SK-N-SH (cell line): ENCODE results near the gene PCYT1A. TPM values are rescaled to one million over a fixed set of nuclear protein-coding genes. Genes with fewer than 3 reads are reported as not detected.

Source experiments
- CTCF ChIA-PET: fragments of 300-600, 350-600 bp; formaldehyde crosslinking; extraction: SDS; loops from one replicate; lab custom pipeline; 2021; lab: Yijun Ruan, JAX
- POLR2A ChIA-PET: fragments of 350-600 bp; sonication (Branson Sonifier 250); formaldehyde crosslinking; extraction: SDS; loops from one replicate; lab custom pipeline; 2020; ENCODE audit warnings: antibody characterized with exemption, inconsistent platforms; lab: Yijun Ruan, JAX
- DNase-seq: peaks from one replicate; pipeline ENCODE4 v3.0.0; 2012
- H2AFZ ChIP-seq: fragments of 200-600 bp; sonication (generic); 2 replicates; pipeline ENCODE4 v1.8.1; 2016; ENCODE audit warnings: antibody characterized with exemption, mild to moderate bottlenecking, low read depth
- H3F3A ChIP-seq: fragments of 200-600 bp; sonication (generic); replicated peaks from 2 replicates; pipeline ENCODE3; 2016; ENCODE audit warnings: antibody characterized with exemption, mild to moderate bottlenecking; ENCODE audit not compliant: insufficient read depth
- H3K27ac ChIP-seq, 2 experiments: fragments of 200-500 bp in 1 of 2; fragments of 200-600 bp in 1 of 2; sonication (Bioruptor generic) in 1 of 2; sonication (generic), shearing (Covaris generic) in 1 of 2; 2 replicates each; pipeline versions ENCODE4 v1.5.1 to v1.6.1; 2014 to 2016; ENCODE audit warnings: low read depth in 2 of 2, inconsistent platforms in 1 of 2, low read length in 1 of 2, mild to moderate bottlenecking in 1 of 2, mixed read lengths in 1 of 2
- H3K27me3 ChIP-seq: fragments of 200-600 bp; sonication (generic), shearing (Covaris generic); 2 replicates; pipeline ENCODE4 v1.6.1; 2016; ENCODE audit warnings: mixed run types; ENCODE audit not compliant: insufficient read depth
- H3K36me3 ChIP-seq, 2 experiments: fragments of 200-500 bp in 1 of 2; fragments of 200-600 bp in 1 of 2; sonication (Bioruptor generic) in 1 of 2; sonication (generic) in 1 of 2; replicated peaks in 1 of 2; 2 replicates each; pipeline versions ENCODE3 to v1.5.1; 2014 to 2016; ENCODE audit warnings: low read length in 1 of 2, mild to moderate bottlenecking in 1 of 2; ENCODE audit not compliant: insufficient read depth in 2 of 2, control insufficient read depth in 1 of 2
- H3K4me1 ChIP-seq, 2 experiments: fragments of 200-500 bp in 1 of 2; fragments of 200-600 bp in 1 of 2; sonication (Bioruptor generic) in 1 of 2; sonication (generic), shearing (Covaris generic) in 1 of 2; 2 replicates each; pipeline versions ENCODE4 v1.5.1 to v1.6.1; 2014 to 2016; ENCODE audit warnings: low read depth in 1 of 2, low read length in 1 of 2, mixed run types in 1 of 2; ENCODE audit not compliant: insufficient read depth in 2 of 2, control insufficient read depth in 1 of 2
- H3K4me2 ChIP-seq: fragments of 200-600 bp; sonication (generic), shearing (Covaris generic); 2 replicates; pipeline ENCODE4 v1.6.1; 2017; ENCODE audit warnings: mixed run types
- H3K4me3 ChIP-seq, 2 experiments: fragments of 200-500 bp in 1 of 2; fragments of 200-600 bp in 1 of 2; sonication (Bioruptor generic) in 1 of 2; sonication (generic), shearing (Covaris generic) in 1 of 2; 2 replicates each; pipeline versions ENCODE4 v1.5.1 to v1.8.1; 2014 to 2016; ENCODE audit warnings: low read depth in 2 of 2, inconsistent platforms in 1 of 2, low read length in 1 of 2, mild to moderate bottlenecking in 1 of 2, mixed read lengths in 1 of 2, moderate library complexity in 1 of 2
- H3K79me2 ChIP-seq: fragments of 200-600 bp; sonication (generic); 2 replicates; pipeline ENCODE4 v1.8.1; 2017; ENCODE audit warnings: mild to moderate bottlenecking; ENCODE audit not compliant: insufficient read depth
- H3K9ac ChIP-seq: fragments of 200-600 bp; sonication (generic); 2 replicates; pipeline ENCODE4 v1.6.1; 2017; ENCODE audit warnings: mixed run types
- H3K9me2 ChIP-seq: fragments of 200-600 bp; sonication (generic); 2 replicates; pipeline ENCODE4 v1.6.1; 2017; ENCODE audit warnings: mixed run types
- H3K9me3 ChIP-seq: fragments of 200-600 bp; sonication (generic); 2 replicates; pipeline ENCODE4 v1.6.1; 2017; ENCODE audit warnings: mixed run types, mild to moderate bottlenecking, moderate library complexity
- H4K20me1 ChIP-seq: fragments of 200-600 bp; sonication (generic); 2 replicates; pipeline ENCODE4 v1.6.1; 2017; ENCODE audit warnings: mild to moderate bottlenecking, mixed run types; ENCODE audit not compliant: insufficient read depth
- CTCF ChIP-seq: fragments of 200-600 bp; sonication (generic); IDR thresholded peaks from 2 replicates; pipeline ENCODE4 v1.6.1; 2017; ENCODE audit warnings: antibody characterized with exemption, mild to moderate bottlenecking, moderate library complexity
- FOXJ3 ChIP-seq: sonication (generic); formaldehyde crosslinking; IDR thresholded peaks from 2 replicates; pipeline ENCODE4 v1.5.1; 2020; ENCODE audit warnings: mild to moderate bottlenecking, missing genetic modification reagents
- GABPA ChIP-seq: IDR thresholded peaks from 2 replicates; pipeline ENCODE4 v1.4.0; 2012; ENCODE audit warnings: low read depth, mild to moderate bottlenecking
- GATA2 ChIP-seq: sonication (generic); formaldehyde crosslinking; IDR thresholded peaks from 2 replicates; pipeline ENCODE4 v1.5.0; 2020; ENCODE audit warnings: mild to moderate bottlenecking, missing genetic modification reagents
- MAX ChIP-seq: IDR thresholded peaks from 2 replicates; pipeline ENCODE4 v1.4.0; 2012; ENCODE audit warnings: low read depth
- MEF2A ChIP-seq: IDR thresholded peaks from 2 replicates; pipeline ENCODE4 v1.4.0; 2012; ENCODE audit warnings: low read depth, borderline replicate concordance
- MXI1 ChIP-seq: IDR thresholded peaks from 2 replicates; pipeline ENCODE4 v1.6.1; 2012; ENCODE audit warnings: mild to moderate bottlenecking, low read depth, low read length, improper control_type of control experiment
- NRF1 ChIP-seq: IDR thresholded peaks from 2 replicates; pipeline ENCODE4 v1.6.1; 2012; ENCODE audit warnings: low read depth, mild to moderate bottlenecking, low read length
- PBX3 ChIP-seq: IDR thresholded peaks from 2 replicates; pipeline ENCODE4; 2012
- POLR2AphosphoS5 ChIP-seq: IDR thresholded peaks from 2 replicates; pipeline ENCODE4 v1.6.1; 2012; ENCODE audit warnings: low read depth, low read length
- RAD21 ChIP-seq: IDR thresholded peaks from 2 replicates; pipeline ENCODE4 v1.6.1; 2012; ENCODE audit warnings: mild to moderate bottlenecking, low read length
- SMC3 ChIP-seq: IDR thresholded peaks from 2 replicates; pipeline ENCODE4 v1.6.1; 2012; ENCODE audit warnings: low read depth, low read length, improper control_type of control experiment
- USF1 ChIP-seq: IDR thresholded peaks from 2 replicates; pipeline ENCODE4 v1.4.0; 2012; ENCODE audit warnings: low read depth, borderline replicate concordance
- WGBS: methylation state at CpG from one replicate; pipeline ENCODE4 v1.1.6; 2017; ENCODE audit warnings: low lambda C conversion rate; 5-methylcytosine and 5-hydroxymethylcytosine counted together
- polyA plus RNA-seq, 3 experiments: library from polyadenylated mRNA; depleted of rRNA; stranded (reverse); fragments of >200 nt; gene quantifications; 2 replicates each; pipeline ENCODE4 v1.2.3, GENCODE V29; 2012
- TF ChIP-seq, protein P1 (sequence below): IDR thresholded peaks from 2 replicates; pipeline ENCODE4 v1.6.1; 2012; ENCODE audit warnings: mild to moderate bottlenecking, low read depth, low read length, moderate library complexity

PCYT1A gene
- polyA plus RNA-seq, 1 of the 3 experiments (the other 2 are of a cell fraction) = 45.9 TPM

GRCh38 chr3:196298521-196298920 is 11.0 kb upstream of the PCYT1A start:
- H3K4me1 ChIP-seq = no peaks in the 10 kb centered on the region
- TF ChIP-seq, protein P1, sequence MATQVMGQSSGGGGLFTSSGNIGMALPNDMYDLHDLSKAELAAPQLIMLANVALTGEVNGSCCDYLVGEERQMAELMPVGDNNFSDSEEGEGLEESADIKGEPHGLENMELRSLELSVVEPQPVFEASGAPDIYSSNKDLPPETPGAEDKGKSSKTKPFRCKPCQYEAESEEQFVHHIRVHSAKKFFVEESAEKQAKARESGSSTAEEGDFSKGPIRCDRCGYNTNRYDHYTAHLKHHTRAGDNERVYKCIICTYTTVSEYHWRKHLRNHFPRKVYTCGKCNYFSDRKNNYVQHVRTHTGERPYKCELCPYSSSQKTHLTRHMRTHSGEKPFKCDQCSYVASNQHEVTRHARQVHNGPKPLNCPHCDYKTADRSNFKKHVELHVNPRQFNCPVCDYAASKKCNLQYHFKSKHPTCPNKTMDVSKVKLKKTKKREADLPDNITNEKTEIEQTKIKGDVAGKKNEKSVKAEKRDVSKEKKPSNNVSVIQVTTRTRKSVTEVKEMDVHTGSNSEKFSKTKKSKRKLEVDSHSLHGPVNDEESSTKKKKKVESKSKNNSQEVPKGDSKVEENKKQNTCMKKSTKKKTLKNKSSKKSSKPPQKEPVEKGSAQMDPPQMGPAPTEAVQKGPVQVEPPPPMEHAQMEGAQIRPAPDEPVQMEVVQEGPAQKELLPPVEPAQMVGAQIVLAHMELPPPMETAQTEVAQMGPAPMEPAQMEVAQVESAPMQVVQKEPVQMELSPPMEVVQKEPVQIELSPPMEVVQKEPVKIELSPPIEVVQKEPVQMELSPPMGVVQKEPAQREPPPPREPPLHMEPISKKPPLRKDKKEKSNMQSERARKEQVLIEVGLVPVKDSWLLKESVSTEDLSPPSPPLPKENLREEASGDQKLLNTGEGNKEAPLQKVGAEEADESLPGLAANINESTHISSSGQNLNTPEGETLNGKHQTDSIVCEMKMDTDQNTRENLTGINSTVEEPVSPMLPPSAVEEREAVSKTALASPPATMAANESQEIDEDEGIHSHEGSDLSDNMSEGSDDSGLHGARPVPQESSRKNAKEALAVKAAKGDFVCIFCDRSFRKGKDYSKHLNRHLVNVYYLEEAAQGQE = no peak
- TF ChIP-seq MEF2A (no peak), CTCF (no peak), POLR2AphosphoS5 (no peak), RAD21 (no peak), SMC3 (no peak), MXI1 (no peak), FOXJ3 (CRISPR knock-in tag) (no peak), GATA2 (CRISPR knock-in tag) (no peak), PBX3 (no peak), GABPA (no peak), USF1 (no peak), NRF1 (no peak), MAX (no peak)
- DNase-seq = no peak
- no peak overlapping the region for H3K4me2 ChIP-seq
- H2AFZ ChIP-seq = no peak overlapping the region
- H3K9me2 ChIP-seq = no peaks in the 10 kb centered on the region
- H3K79me2 ChIP-seq = no peaks in the 10 kb centered on the region
- 91% methylated on average over 2 of the region's 2 CpGs for WGBS
- no peak overlapping the region for H3K9ac ChIP-seq
- H3K9me3 ChIP-seq = no peaks in the 10 kb centered on the region
- peaks cover 0 to 10% of the 10 kb centered on the region in 2 experiments for H3K36me3 ChIP-seq
- H3K27ac ChIP-seq = no peak overlapping the region
- POLR2A ChIA-PET = no interaction called here
- no peaks in the 10 kb centered on the region for H3K27me3 ChIP-seq
- CTCF ChIA-PET = no interaction called here
- H3K4me3 ChIP-seq = no peak overlapping the region
- no peaks in the 10 kb centered on the region for H4K20me1 ChIP-seq
- H3F3A ChIP-seq = no peaks in the 10 kb centered on the region
